HL-60/S4 treated with retinoic acid at 250 ng/mL for 4 days and 3 days (cell line): ENCODE measurements around the gene PRDX5.

Experiments
- in situ Hi-C: fragments of 300-500 bp; cut with MboI; formaldehyde crosslinking; loops from 2 replicates; pipeline ENCODE4 v1.7.0; 2022; ENCODE audit warnings: low sequenced_read_pairs

The PRDX5 gene

DNA sequence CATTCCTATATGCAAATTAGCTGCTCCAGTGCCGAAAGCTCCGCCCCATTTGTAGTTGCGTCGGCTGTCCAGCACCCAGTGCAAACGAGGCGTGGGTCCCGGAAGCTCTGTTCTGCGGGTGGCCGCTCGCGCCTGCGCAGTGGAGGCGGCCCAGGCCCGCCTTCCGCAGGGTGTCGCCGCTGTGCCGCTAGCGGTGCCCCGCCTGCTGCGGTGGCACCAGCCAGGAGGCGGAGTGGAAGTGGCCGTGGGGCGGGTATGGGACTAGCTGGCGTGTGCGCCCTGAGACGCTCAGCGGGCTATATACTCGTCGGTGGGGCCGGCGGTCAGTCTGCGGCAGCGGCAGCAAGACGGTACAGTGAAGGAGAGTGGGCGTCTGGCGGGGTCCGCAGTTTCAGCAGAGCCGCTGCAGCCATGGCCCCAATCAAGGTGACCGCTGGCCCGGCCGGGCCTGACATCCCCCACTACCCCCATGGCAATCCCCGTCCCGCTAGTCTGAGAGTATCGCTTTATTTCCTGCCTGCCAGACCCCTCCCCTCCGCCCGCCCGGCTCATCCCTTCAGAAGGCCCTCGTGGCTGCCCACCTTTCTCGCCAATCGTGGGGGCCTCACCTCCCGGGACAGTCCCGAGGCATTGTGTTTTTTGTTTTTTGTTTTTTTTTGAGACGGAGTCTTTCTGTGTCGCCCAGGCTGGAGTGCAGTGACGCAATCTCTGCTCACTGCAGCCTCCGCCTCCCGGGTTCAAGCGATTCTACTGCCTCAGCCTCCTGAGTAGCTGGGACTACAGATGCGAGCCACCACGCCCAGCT, at the start of gene PRDX5:
TSS of gene PRDX5 (plus strand) at position 161 of the 805 bp plus-strand sequence. CDS start at position 256, 95 bp downstream.
- in situ Hi-C loops, result no loop called here

DNA sequence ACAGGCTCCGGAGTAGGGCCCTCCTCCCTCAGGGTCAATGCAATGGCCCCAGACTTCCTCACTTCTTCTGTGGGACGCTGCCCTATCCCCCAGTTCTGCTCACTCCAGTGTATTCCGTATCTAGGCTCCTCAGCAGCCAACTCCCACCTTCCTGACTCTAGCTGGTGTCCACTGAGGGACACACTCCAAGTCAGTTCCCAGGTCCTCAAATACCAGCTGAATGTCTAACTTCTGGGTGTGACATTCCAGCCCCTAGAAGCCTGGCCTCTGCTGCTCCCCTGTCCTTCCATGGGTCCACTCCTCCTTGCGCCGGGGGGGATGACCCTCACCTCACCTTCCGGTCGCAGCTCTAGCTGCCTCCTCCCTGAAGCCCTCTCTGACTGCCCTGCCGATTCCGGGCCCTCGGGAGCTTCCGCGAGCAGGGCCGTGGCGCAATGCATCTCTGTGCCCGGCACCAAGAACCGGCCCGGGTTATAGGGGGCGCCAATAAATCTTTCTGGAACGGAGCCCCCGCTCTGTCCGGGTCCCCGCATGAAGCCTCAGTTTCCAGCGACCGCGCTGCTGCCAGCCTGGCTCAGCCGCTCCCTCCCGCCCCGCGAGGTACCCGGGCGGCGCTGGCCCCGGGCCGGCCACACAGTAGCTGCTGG, 48.9 kb upstream of the PRDX5 start:
- in situ Hi-C loops, result no loop called here

GRCh38 chr11:64269540-64270220, 48.2 kb upstream of the PRDX5 start:
- in situ Hi-C loops, result no loop called here

DNA sequence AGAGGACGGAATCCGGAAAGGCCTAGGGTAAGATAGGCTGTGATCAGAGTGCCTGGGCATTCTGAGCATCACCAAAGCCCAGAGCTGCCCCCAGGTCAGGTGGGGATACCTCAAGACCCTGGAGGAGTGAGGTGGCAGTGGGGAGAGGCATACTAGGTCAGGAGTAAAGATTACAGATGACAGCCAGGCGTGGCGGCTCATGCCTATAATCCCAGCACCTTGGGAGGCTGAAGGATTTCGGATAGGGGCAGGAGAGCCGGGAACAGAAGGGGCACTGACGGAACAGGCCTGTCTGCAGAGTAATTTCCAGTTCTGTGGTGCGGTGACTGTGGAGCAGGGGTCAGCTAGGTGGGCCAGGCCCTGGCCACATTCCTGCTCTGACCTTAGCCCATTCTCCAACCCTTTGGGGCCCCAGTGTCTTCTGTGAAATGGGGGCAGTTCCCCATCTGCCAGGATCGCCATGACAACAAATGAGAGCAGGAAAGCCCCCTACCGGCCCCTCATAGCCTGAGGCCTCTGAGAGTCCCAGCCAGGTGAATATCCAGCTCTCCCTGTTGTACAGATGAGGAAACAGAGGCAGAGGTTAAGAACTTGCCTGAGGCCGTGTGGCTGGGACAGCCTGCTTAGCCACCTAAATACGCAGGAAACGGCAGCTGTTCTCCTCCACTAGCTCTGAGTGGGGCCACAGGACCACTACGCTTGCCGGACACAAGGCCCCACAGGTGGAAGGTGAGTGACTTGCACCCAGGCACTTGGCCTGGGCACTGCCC, 42.7 kb upstream of the PRDX5 start:
- in situ Hi-C loops, result no loop called here

GRCh38 chr11:64275841-64276240, 42.1 kb upstream of the PRDX5 start:
- in situ Hi-C loops, result no loop called here

GRCh38 chr11:64276653-64277431, 41.1 kb upstream of the PRDX5 start:
- in situ Hi-C loops, result no loop called here

DNA sequence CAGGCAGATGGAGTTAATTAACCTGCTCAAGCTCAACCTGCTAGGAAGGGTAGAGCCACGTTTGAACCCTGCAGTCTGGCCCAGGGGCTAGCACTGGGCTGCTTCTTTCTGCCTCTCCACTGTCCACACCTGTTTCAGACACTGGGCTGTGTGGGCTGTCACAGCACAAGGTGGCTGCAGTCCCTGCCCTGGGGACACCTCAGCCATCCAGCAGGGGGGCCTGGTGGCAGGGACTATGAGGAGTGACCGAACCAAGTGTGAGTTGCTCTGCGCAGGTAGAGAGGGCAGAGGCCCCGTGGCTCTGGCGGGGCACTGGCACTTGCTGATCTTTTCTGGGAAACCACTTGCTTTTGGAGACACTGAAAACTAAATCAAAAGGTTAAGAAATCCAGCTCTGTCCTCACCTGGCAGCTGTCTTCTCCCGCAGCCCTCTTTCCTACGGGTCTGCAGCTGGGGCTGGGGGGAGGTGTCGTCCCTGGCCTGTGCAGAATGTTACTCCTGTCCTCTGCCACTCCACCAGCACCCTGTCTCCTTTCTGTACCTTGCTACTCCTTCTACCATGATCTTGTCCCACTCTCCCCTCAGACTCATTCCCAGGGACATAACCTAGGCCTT, 39.2 kb upstream of the PRDX5 start:
- in situ Hi-C loops, result no loop called here

DNA sequence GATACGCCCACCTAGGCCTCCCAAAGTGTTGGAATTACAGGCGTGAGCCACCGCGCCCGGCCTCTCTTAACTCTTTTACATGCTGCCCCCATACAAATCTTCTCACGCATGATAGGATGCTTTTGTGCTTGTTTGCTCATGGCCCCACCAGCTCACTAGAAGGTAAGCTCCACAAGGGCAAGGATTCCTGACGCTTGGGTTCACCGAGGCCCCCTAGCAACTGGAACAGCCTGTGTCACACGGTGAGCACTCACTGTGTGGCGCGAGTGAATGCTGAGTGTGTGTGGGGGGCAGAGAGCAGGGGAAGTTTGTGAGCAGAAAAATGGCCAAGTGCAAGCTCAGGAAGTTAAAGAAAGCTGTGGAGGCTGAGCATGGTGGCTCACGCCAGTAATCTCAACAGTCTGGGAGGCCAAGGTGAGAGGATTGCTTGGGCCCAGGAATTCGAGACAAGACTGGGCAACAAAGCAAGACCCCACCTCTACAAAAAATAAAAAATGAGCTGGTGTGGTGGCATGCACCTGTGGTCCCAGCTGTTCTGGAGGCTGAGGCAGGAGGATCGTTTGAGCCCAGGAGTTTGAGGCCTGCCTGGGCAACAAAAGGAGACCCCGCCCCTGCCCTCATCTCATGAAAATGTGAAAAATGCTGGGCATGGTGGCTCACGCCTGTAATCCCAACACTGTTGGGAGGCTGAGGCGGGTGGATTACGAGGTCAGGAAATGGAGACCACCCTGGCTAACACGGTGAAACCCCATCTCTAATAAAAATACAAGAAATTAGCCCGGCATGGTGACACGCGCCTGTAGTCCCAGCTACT, 35.8 kb upstream of the PRDX5 start:
- in situ Hi-C loops, result no loop called here

GRCh38 chr11:64283092-64283491, 34.8 kb upstream of the PRDX5 start:
- in situ Hi-C loops, result no loop called here

DNA sequence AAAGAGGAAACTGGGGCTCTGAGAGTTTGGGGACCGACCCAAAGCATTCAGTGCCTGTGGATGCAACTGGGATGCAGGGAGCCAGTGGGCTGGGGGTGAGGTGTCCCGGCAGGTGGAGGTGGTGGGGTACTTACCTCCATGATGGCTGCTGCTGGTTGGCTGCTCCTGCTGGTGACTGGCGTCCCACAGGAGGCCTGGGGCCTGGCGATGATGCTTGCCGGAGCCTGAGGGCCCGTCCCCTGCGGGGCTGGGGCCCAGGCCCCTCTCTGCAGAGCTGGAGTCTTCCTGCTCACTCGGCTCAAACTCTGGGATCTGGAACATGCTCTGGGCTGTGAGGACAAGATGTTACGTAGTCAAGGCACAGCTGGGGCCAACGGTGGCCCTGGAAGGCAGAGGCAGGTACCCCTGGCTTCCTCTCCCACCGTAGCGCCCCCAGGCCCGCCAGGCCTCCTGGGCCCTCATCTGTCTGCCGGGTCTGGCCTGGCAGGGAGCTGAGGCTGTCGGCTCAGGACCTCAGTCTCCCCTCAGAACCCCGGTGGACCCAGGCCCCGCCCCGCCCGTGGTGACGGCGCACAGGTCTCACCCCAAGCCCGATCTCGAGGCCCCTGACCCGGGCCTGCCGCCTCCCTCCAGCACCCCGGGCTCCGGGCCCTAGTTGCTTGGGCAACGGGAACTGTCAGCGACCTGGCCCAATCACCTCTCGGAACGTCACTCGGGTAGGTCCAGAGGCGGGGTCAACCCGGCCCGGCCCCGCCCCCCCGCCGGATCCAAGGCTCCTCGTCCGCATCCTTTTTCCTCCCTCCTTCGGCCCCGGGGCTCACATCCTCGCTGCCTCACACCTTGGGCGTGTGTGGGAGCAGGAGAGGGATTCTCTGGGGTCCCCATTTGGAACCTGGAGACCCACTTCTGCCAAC, 33.6 kb upstream of the PRDX5 start, which contains the start of gene BAD:
TSS of gene BAD (minus strand) at position 618 of the 914 bp plus-strand sequence. CDS start at position 321, 297 bp downstream.
- in situ Hi-C loops, result no loop called here

- in situ Hi-C loops, result no loop called here
Observed at GRCh38 chr11:64284962-64285884, 32.7 kb upstream of the PRDX5 start, which contains the start of gene GPR137. GPR137 (plus strand) TSS chr11:64285848; CDS start chr11:64286525, 677 bp downstream.

GRCh38 chr11:64285885-64286800, 31.8 kb upstream of the PRDX5 start:
- in situ Hi-C loops, result no loop called here

GRCh38 chr11:64286801-64287159, 31.1 kb upstream of the PRDX5 start:
- in situ Hi-C loops, result no loop called here

DNA sequence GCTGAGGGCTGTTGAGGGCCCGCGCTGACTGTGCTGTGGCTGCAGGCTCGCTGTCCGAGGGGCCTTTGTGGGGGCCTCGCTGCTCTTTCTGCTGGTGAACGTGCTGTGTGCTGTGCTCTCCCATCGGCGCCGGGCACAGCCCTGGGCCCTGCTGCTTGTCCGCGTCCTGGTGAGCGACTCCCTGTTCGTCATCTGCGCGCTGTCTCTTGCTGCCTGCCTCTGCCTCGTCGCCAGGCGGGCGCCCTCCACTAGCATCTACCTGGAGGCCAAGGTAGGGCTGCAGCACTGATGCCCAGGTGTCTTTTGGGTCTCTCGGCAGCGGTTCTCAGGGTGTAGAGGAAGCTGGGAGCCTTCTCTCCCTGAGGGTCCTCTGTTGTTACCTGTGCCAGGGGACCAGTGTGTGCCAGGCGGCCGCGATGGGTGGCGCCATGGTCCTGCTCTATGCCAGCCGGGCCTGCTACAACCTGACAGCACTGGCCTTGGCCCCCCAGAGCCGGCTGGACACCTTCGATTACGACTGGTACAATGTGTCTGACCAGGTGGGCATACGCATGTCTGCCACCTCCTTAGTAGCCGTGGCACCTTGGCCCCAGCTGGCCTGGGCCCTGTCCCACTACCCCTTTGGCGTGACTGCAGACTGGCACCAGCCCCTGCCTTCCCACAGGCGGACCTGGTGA, 30.1 kb upstream of the PRDX5 start:
- in situ Hi-C loops, result no loop called here

DNA sequence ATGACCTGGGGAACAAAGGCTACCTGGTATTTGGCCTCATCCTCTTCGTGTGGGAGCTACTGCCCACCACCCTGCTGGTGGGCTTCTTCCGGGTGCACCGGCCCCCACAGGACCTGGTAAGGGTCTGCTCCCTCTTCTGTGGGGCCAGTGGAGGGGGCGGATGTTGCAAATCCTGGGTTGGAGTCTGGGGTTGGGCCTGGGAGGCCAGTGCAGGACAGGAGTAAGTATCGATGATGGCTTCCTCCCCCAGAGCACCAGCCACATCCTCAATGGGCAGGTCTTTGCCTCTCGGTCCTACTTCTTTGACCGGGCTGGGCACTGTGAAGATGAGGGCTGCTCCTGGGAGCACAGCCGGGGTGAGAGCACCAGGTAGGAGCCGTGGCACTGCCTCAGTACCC, 29.6 kb upstream of the PRDX5 start:
- in situ Hi-C loops, result no loop called here
